Measurements from ENCODE around the gene PCGF1. TPM values are rescaled to one million over a fixed set of nuclear protein-coding genes. Genes with fewer than 3 reads are reported as not detected.
A peak's percentile ranks its signal among the peaks of the same experiment; 100 is the strongest.

The PCGF1 gene
- total RNA-seq, 1 experiment from 2014 or later, result 39.9 TPM

DNA sequence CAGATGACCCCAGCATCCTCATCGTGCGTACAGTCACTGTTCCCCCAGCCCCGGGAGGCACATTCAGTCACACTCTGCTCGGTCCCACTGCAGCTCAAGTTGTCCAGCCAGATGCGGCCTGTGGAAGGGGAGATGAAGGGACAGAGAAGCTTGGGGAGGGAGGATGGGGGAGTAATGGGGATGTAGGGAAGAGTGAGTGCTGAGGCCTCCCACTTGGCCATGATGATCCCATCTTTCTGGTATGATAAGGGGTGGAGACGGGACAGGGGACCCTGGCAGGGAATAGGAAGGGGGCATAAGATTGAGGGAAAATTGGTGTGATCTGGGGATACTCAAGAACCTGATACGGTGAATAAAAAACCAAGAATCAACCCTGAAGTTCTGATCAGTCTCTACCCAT, 42.7 kb upstream of the PCGF1 start:
- H3K79me2 ChIP-seq (ENCODE audit: insufficient read depth, low read length), result peaks cover 20% of the 10 kb centered on the region; the same call in 1 of the 2 replicates
- no peak for DNase-seq (ENCODE audit: low read depth, low spot score)
- no TSS peak for BruUV-seq (replicated peaks)
- ATAC-seq, result no peak
- intact Hi-C loops (cut with micrococcal nuclease), result no loop called here
- no peak overlapping the region for H2AFZ ChIP-seq (ENCODE audit: low read depth, low read length, poor library complexity, severe bottlenecking)
- ChIA-PET POLR2A (no interaction called here), CTCF (no interaction called here), RAD21 (ENCODE audit: low non-redundant PET in 1 of 2, low total read pairs in 2 of 2, uncharacterized antibody in 2 of 2, unreplicated experiment in 2 of 2) (no interaction called here)
- H3K27ac ChIP-seq (ENCODE audit: low read depth, low read length), result peak overlapping the region; percentile 90; the same call in 1 of the 2 replicates
- no peaks in the 10 kb centered on the region for H4K20me1 ChIP-seq (ENCODE audit: insufficient read depth)
- no peaks in the 10 kb centered on the region for H3K27me3 ChIP-seq (ENCODE audit: insufficient read depth, low read length)
- peak overlapping the region; percentile 88 for H3K9ac ChIP-seq (ENCODE audit: low read length)
- no peaks in the 10 kb centered on the region for H3K9me3 ChIP-seq (ENCODE audit: control insufficient read depth in 1 of 2, insufficient read depth in 1 of 2, low read depth in 1 of 2, low read length in 2 of 2)
- no peaks in the 10 kb centered on the region for H3K9me2 ChIP-seq (ENCODE audit: insufficient read depth)
- no peaks in the 10 kb centered on the region for H3K36me3 ChIP-seq (ENCODE audit: control insufficient read depth in 1 of 2, insufficient read depth in 2 of 2, low read length in 2 of 2)
- peak overlapping the region; percentile 87 for H3K4me2 ChIP-seq (ENCODE audit: low read length)
- TF ChIP-seq YY1 (IDR thresholded peaks at IDR 0.05; ENCODE audit: extremely low read depth, insufficient replicate concordance, low read depth, low read length), result no peak
- no peak for TF ChIP-seq CBX3 (IDR thresholded peaks at IDR 0.05; ENCODE audit: low read depth)
- TF ChIP-seq, protein P1, sequence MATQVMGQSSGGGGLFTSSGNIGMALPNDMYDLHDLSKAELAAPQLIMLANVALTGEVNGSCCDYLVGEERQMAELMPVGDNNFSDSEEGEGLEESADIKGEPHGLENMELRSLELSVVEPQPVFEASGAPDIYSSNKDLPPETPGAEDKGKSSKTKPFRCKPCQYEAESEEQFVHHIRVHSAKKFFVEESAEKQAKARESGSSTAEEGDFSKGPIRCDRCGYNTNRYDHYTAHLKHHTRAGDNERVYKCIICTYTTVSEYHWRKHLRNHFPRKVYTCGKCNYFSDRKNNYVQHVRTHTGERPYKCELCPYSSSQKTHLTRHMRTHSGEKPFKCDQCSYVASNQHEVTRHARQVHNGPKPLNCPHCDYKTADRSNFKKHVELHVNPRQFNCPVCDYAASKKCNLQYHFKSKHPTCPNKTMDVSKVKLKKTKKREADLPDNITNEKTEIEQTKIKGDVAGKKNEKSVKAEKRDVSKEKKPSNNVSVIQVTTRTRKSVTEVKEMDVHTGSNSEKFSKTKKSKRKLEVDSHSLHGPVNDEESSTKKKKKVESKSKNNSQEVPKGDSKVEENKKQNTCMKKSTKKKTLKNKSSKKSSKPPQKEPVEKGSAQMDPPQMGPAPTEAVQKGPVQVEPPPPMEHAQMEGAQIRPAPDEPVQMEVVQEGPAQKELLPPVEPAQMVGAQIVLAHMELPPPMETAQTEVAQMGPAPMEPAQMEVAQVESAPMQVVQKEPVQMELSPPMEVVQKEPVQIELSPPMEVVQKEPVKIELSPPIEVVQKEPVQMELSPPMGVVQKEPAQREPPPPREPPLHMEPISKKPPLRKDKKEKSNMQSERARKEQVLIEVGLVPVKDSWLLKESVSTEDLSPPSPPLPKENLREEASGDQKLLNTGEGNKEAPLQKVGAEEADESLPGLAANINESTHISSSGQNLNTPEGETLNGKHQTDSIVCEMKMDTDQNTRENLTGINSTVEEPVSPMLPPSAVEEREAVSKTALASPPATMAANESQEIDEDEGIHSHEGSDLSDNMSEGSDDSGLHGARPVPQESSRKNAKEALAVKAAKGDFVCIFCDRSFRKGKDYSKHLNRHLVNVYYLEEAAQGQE (IDR thresholded peaks at IDR 0.05; ENCODE audit: low read depth), result no peak
- no peak for TF ChIP-seq ZNF274 (IDR thresholded peaks at IDR 0.05; ENCODE audit: low read depth, low read length)
- TF ChIP-seq EZH2phosphoT487 (IDR thresholded peaks at IDR 0.05; ENCODE audit: borderline replicate concordance), result no peak
- no peak for TF ChIP-seq POLR2A (IDR thresholded peaks at IDR 0.05; ENCODE audit: borderline replicate concordance, extremely low read depth, insufficient read depth, insufficient read length)
- TF ChIP-seq ZFX (IDR thresholded peaks at IDR 0.05), result no peak
- TF ChIP-seq ATF3 (IDR thresholded peaks at IDR 0.05), result no peak
- TF ChIP-seq, protein P2, sequence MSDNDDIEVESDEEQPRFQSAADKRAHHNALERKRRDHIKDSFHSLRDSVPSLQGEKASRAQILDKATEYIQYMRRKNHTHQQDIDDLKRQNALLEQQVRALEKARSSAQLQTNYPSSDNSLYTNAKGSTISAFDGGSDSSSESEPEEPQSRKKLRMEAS (IDR thresholded peaks at IDR 0.05), result no peak
- TF ChIP-seq JUND (IDR thresholded peaks at IDR 0.05), result no peak
- TF ChIP-seq FOSL1 (IDR thresholded peaks at IDR 0.05; ENCODE audit: low read depth), result no peak
- TF ChIP-seq ELF1 (IDR thresholded peaks at IDR 0.05; ENCODE audit: borderline replicate concordance, low read depth), result no peak
- TF ChIP-seq TCF7L2 (IDR thresholded peaks at IDR 0.05; ENCODE audit: borderline replicate concordance, extremely low read depth, insufficient read depth, insufficient read length), result no peak
- TF ChIP-seq SP1 (IDR thresholded peaks at IDR 0.05; ENCODE audit: low read depth), result no peak
- no peak for TF ChIP-seq POLR2AphosphoS5 (IDR thresholded peaks at IDR 0.05; ENCODE audit: low read depth, low read length)
- H3K4me1 ChIP-seq (ENCODE audit: control insufficient read depth in 1 of 2, insufficient read depth in 2 of 2, low read length in 2 of 2), result peaks cover 14 to 44% of the 10 kb centered on the region in 2 experiments; a peak in 3 of 4 replicates
- peak overlapping the region; percentile 74 to 75 for H3K4me3 ChIP-seq (replicated peaks in 1 of 2; ENCODE audit: low read depth in 1 of 2, low read length in 2 of 2)
